ENCODE results near the gene SPTBN5. TPM values are rescaled to one million over a fixed set of nuclear protein-coding genes. Genes with fewer than 3 reads are reported as not detected.

Gene SPTBN5
- total and polyA plus RNA-seq, 10 of the 15 experiments (the other 5 are each of a cell fraction or from before 2014, with no cell fraction given) = under 0.01 to 0.18 (median 0.04) TPM; not detected in 4

GRCh38 chr15:41825145-41825544 is 68.7 kb downstream of the SPTBN5 start:
- 88% methylated on average over 10 of the region's 10 CpGs for WGBS (ENCODE audit: insufficient coverage, insufficient replicate concordance, low lambda C conversion rate, missing lambda C conversion rate)
- no peaks in the 10 kb centered on the region; the same call in 1 of the 2 replicates for H4K20me1 ChIP-seq (ENCODE audit: control insufficient read depth, insufficient read depth)
- no peaks in the 10 kb centered on the region for H3K9me3 ChIP-seq (replicated peaks; ENCODE audit: control insufficient read depth, insufficient read depth, low read length)
- peaks cover 3 to 10% of the 10 kb centered on the region in 2 experiments; a peak in 3 of 4 replicates for H3K36me3 ChIP-seq (ENCODE audit: control insufficient read depth in 2 of 2, insufficient read depth in 2 of 2, low read length in 1 of 2)
- intact Hi-C loops (cut with micrococcal nuclease; ENCODE audit: unreplicated experiment) (loop anchor here (5.0 kb wide), 2 partner anchors 77 to 147 kb away; partner anchors contain the start of gene EHD4), in situ Hi-C loops (cut with MboI) (no loop called here)
- no peak for TF ChIP-seq YY1 (IDR thresholded peaks at IDR 0.05; ENCODE audit: low read depth, low read length)
- TF ChIP-seq PML (IDR thresholded peaks at IDR 0.05; ENCODE audit: low read length) = no peak
- TF ChIP-seq SKIL (IDR thresholded peaks at IDR 0.05; ENCODE audit: low read depth, poor library complexity, severe bottlenecking) = no peak
- TF ChIP-seq NFYA (IDR thresholded peaks at IDR 0.05; ENCODE audit: borderline replicate concordance, low read depth, low read length) = no peak
- no peak for TF ChIP-seq REST (IDR thresholded peaks at IDR 0.05; ENCODE audit: low read depth, low read length)
- TF ChIP-seq MLLT1 (IDR thresholded peaks at IDR 0.05) = no peak
- no peak for TF ChIP-seq SMAD1 (IDR thresholded peaks at IDR 0.05; ENCODE audit: low read depth, partially characterized antibody)
- no peak for TF ChIP-seq BCL3 (IDR thresholded peaks at IDR 0.05; ENCODE audit: borderline replicate concordance, insufficient read depth, low read depth, low read length, poor library complexity, severe bottlenecking)
- no peak for TF ChIP-seq MTA3 (IDR thresholded peaks at IDR 0.05; ENCODE audit: borderline replicate concordance, low read length)
- TF ChIP-seq SREBF2 (IDR thresholded peaks at IDR 0.05; ENCODE audit: low read length) = no peak
- no peak for TF ChIP-seq TBL1XR1 (IDR thresholded peaks at IDR 0.05; ENCODE audit: low read depth, low read length)
- no peak for TF ChIP-seq CHD2 (IDR thresholded peaks at IDR 0.05; ENCODE audit: borderline replicate concordance, low read depth, low read length)
- BruUV-seq (replicated peaks) = no TSS peak
- ATAC-seq = no peak
- ChIA-PET RAD21 (ENCODE audit: unreplicated experiment) (no interaction called here), SMC1A (ENCODE audit: uncharacterized antibody, unreplicated experiment) (interaction anchor here (1.4 kb wide), 1 partner anchor 51 kb away, joined by 7 read pairs; the partner anchor contains the start of gene MAPKBP1), CTCF (interaction anchor here (1.6 kb wide), 1 partner anchor 14 kb away, joined by 5 read pairs; no protein-coding TSS in a partner anchor), POLR2A (no interaction called here)
- DNase-seq (ENCODE audit: low read depth, low spot score) = no peak
- H3K4me2 ChIP-seq (ENCODE audit: control insufficient read depth, insufficient read depth) = no peak overlapping the region
- H3K4me3 ChIP-seq = no peak overlapping the region
- H3K9ac ChIP-seq (ENCODE audit: control insufficient read depth, insufficient read depth, low read length) = no peak overlapping the region
- H3K4me1 ChIP-seq (ENCODE audit: control insufficient read depth, insufficient read depth, low read length) = no peaks in the 10 kb centered on the region
- no peaks in the 10 kb centered on the region for H3K79me2 ChIP-seq (ENCODE audit: control insufficient read depth, insufficient read depth, low read length)
- no peak for FAIRE-seq
- H2AFZ ChIP-seq (ENCODE audit: control insufficient read depth, low read depth, low read length) = no peak overlapping the region
- H3K27ac ChIP-seq (ENCODE audit: control insufficient read depth, insufficient read depth) = no peak overlapping the region
- no peaks in the 10 kb centered on the region for H3K27me3 ChIP-seq (replicated peaks in 1 of 2; ENCODE audit: control insufficient read depth in 2 of 2, insufficient read depth in 2 of 2, low read length in 1 of 2)

Data from GM12878 (cell line).